ENCODE data around the gene FCRL1. TPM values are rescaled to one million over a fixed set of nuclear protein-coding genes. Genes with fewer than 3 reads are reported as not detected.

The FCRL1 gene
- under 1 TPM in 1 of 2 donors, not detected in 1; 0.12 TPM for total RNA-seq
- long read RNA-seq: 0 reads

- intact Hi-C loops (cut with DNase I): no loop called here
- no peak for ATAC-seq
These were observed at the start of gene FCRL1 for GRCh38 chr1:157819896-157820295. TSS of gene FCRL1 (minus strand) at chr1:157820120. CDS start at chr1:157820037, 83 bp downstream.

GRCh38 chr1:157868654-157869053, 48.7 kb upstream of the FCRL1 start:
- no peak for DNase-seq
- ATAC-seq: no peak
- intact Hi-C loops (cut with DNase I): no loop called here

More at GRCh38 chr1:157819896-157820295, at the start of gene FCRL1:
- no peak for DNase-seq

GRCh38 chr1:157862114-157863070, 42.5 kb upstream of the FCRL1 start:
- ATAC-seq: no peak
- DNase-seq: no peak
- intact Hi-C loops (cut with DNase I): no loop called here

- intact Hi-C loops (cut with DNase I): no loop called here
- no peak for ATAC-seq
- no peak for DNase-seq
These were observed 36.6 kb upstream of the FCRL1 start for GRCh38 chr1:157856538-157856937.

GRCh38 chr1:157852476-157852875, 32.6 kb upstream of the FCRL1 start:
- DNase-seq (no peak), ATAC-seq (no peak)
- intact Hi-C loops (cut with DNase I): no loop called here

- peak in 1 of 2 donors; percentile 26 for ATAC-seq
- intact Hi-C loops (cut with DNase I): no loop called here
- no peak for DNase-seq
These were observed 29.4 kb upstream of the FCRL1 start for GRCh38 chr1:157849229-157849875.

GRCh38 chr1:157844089-157844830, 24.3 kb upstream of the FCRL1 start:
- DNase-seq (no peak), ATAC-seq (peak in 1 of 2 donors; percentile 44)
- intact Hi-C loops (cut with DNase I): no loop called here

- intact Hi-C loops (cut with DNase I): no loop called here
- ATAC-seq: no peak
- DNase-seq: no peak
These were observed 23.0 kb upstream of the FCRL1 start for GRCh38 chr1:157842939-157843338.

GRCh38 chr1:157841708-157842107, 21.8 kb upstream of the FCRL1 start, which contains the start of gene CD5L:
TSS of gene CD5L (minus strand) at chr1:157841808. CDS start at chr1:157841701, 107 bp downstream.
- intact Hi-C loops (cut with DNase I): no loop called here
- DNase-seq (no peak), ATAC-seq (no peak)

- DNase-seq (no peak), ATAC-seq (no peak)
- intact Hi-C loops (cut with DNase I): no loop called here
These were observed 19.0 kb upstream of the FCRL1 start for GRCh38 chr1:157838966-157839365.

GRCh38 chr1:157834430-157834829, 14.5 kb upstream of the FCRL1 start:
- no peak for DNase-seq
- intact Hi-C loops (cut with DNase I): no loop called here
- ATAC-seq: no peak

GRCh38 chr1:157833145-157833544, 13.2 kb upstream of the FCRL1 start:
- DNase-seq (no peak), ATAC-seq (no peak)
- intact Hi-C loops (cut with DNase I): no loop called here

- intact Hi-C loops (cut with DNase I): no loop called here
- ATAC-seq (no peak), DNase-seq (no peak)
These were observed 12.2 kb upstream of the FCRL1 start for GRCh38 chr1:157831968-157832626.

- intact Hi-C loops (cut with DNase I): no loop called here
- no peak for ATAC-seq
- no peak for DNase-seq
These were observed 11.0 kb upstream of the FCRL1 start for GRCh38 chr1:157830887-157831286.

GRCh38 chr1:157829711-157830110, 9.8 kb upstream of the FCRL1 start:
- intact Hi-C loops (cut with DNase I): no loop called here
- ATAC-seq (no peak), DNase-seq (no peak)

- intact Hi-C loops (cut with DNase I): no loop called here
- DNase-seq: no peak
These were observed 9.3 kb upstream of the FCRL1 start for GRCh38 chr1:157829210-157829609.

GRCh38 chr1:157820299-157820698, 379 bp upstream of the FCRL1 start:
- intact Hi-C loops (cut with DNase I): no loop called here
- no peak for ATAC-seq
- no peak for DNase-seq

More at GRCh38 chr1:157829210-157829609, 9.3 kb upstream of the FCRL1 start:
- no peak for ATAC-seq

- intact Hi-C loops (cut with DNase I): no loop called here
- no peak for DNase-seq
- no peak for ATAC-seq
These were observed 705 bp downstream of the FCRL1 start for GRCh38 chr1:157819215-157819614.

- ATAC-seq: no peak
- DNase-seq: no peak
- intact Hi-C loops (cut with DNase I): no loop called here
These were observed 6.7 kb downstream of the FCRL1 start for GRCh38 chr1:157813269-157813668.
